Astrocyte (in vitro differentiated cells and primary cell): ENCODE measurements around the gene CEP128.

Source experiments
- CTCF ChIP-seq: IDR thresholded peaks from 2 replicates; pipeline ENCODE4 v1.5.1; 2011; ENCODE audit warnings: low read depth, mild to moderate bottlenecking, inconsistent platforms, low read length, moderate library complexity; ENCODE audit not compliant: insufficient read depth
- EZH2 ChIP-seq: IDR thresholded peaks from 2 replicates; pipeline ENCODE4 v1.6.1; 2012; ENCODE audit warnings: mild to moderate bottlenecking, low read length, inconsistent platforms; ENCODE audit not compliant: insufficient read depth

- TF ChIP-seq CTCF, result no peak
- no peak for TF ChIP-seq EZH2
Observed at GRCh38 chr14:80549141-80549540, 392.4 kb downstream of the CEP128 start.
